Mesenchymal stem cell (in vitro differentiated cells and primary cell): Measurements from ENCODE around the gene RNF115.
"Not testable (repeated sequence)": the region's sequence is repeated elsewhere in the genome, so short reads cannot be mapped to it uniquely, and the experiment has no call there.

ENCODE experiments used
- DNase-seq: peaks from one replicate; pipeline ENCODE4 v3.0.0-alpha.2; 2013
- H2AFZ ChIP-seq: one replicate; pipeline ENCODE4 v1.6.1; 2013; ENCODE audit warnings: low read depth, mild to moderate bottlenecking, control low read depth, inconsistent platforms, low read length, moderate library complexity
- H2AK5ac ChIP-seq: 2 replicates; pipeline ENCODE4 v1.6.1; 2013; ENCODE audit warnings: low read length, moderate library complexity, mild to moderate bottlenecking, inconsistent platforms; ENCODE audit not compliant: severe bottlenecking
- H2BK120ac ChIP-seq: one replicate; pipeline ENCODE4 v1.6.1; 2013; ENCODE audit warnings: low read depth, mild to moderate bottlenecking, inconsistent platforms, low read length, moderate library complexity
- H2BK12ac ChIP-seq, 2 experiments: one replicate each; pipeline ENCODE4 v1.6.1; 2013; ENCODE audit warnings: inconsistent platforms in 2 of 2, low read length in 2 of 2, mild to moderate bottlenecking in 2 of 2, moderate library complexity in 2 of 2, control low read depth in 1 of 2
- H2BK15ac ChIP-seq: one replicate; pipeline ENCODE4 v1.6.1; 2013; ENCODE audit warnings: mild to moderate bottlenecking, low read depth, inconsistent platforms; ENCODE audit not compliant: poor library complexity, severe bottlenecking
- H2BK5ac ChIP-seq: 2 replicates; pipeline ENCODE4 v1.6.1; 2013; ENCODE audit warnings: low read depth, mild to moderate bottlenecking, low read length, control low read depth, inconsistent platforms; ENCODE audit not compliant: poor library complexity, severe bottlenecking
- H3K14ac ChIP-seq, 2 experiments: one replicate each; pipeline ENCODE4 v1.6.1; 2013; ENCODE audit warnings: inconsistent platforms in 2 of 2, low read length in 2 of 2, control low read depth in 1 of 2, mild to moderate bottlenecking in 1 of 2, moderate library complexity in 1 of 2
- H3K18ac ChIP-seq, 2 experiments: one replicate each; pipeline ENCODE4 v1.6.1; 2013; ENCODE audit warnings: inconsistent platforms in 2 of 2, low read length in 2 of 2, control low read depth in 1 of 2, low read depth in 1 of 2, mild to moderate bottlenecking in 1 of 2
- H3K23ac ChIP-seq, 2 experiments: one replicate each; pipeline ENCODE4 v1.6.1; 2013; ENCODE audit warnings: inconsistent platforms in 2 of 2, low read length in 2 of 2, mild to moderate bottlenecking in 2 of 2, moderate library complexity in 2 of 2, control low read depth in 1 of 2
- H3K27ac ChIP-seq: 2 replicates; pipeline ENCODE4 v1.5.1; 2013; ENCODE audit warnings: mild to moderate bottlenecking, moderate library complexity, low read length, control low read depth, inconsistent platforms; ENCODE audit not compliant: poor library complexity, severe bottlenecking
- H3K27me3 ChIP-seq, 2 experiments: 2 replicates each; pipeline versions ENCODE4 v1.6.1 to v1.7.0; 2013; ENCODE audit warnings: low read length in 2 of 2, mild to moderate bottlenecking in 2 of 2, moderate library complexity in 2 of 2, control low read depth in 1 of 2, inconsistent platforms in 1 of 2; ENCODE audit not compliant: control insufficient read depth in 1 of 2, insufficient read depth in 1 of 2
- H3K36me3 ChIP-seq, 2 experiments: 2 replicates each; pipeline versions ENCODE4 v1.6.1 to v1.7.0; 2013; ENCODE audit warnings: low read length in 2 of 2, control low read depth in 1 of 2, inconsistent platforms in 1 of 2, low read depth in 1 of 2, mild to moderate bottlenecking in 1 of 2; ENCODE audit not compliant: insufficient read depth in 2 of 2, control insufficient read depth in 1 of 2
- H3K4ac ChIP-seq, 2 experiments: one replicate each; pipeline ENCODE4 v1.6.1; 2013; ENCODE audit warnings: inconsistent platforms in 2 of 2, low read length in 2 of 2, mild to moderate bottlenecking in 2 of 2, moderate library complexity in 2 of 2, control low read depth in 1 of 2, low read depth in 1 of 2
- H3K4me1 ChIP-seq: 2 replicates; pipeline ENCODE4 v1.6.1; 2013; ENCODE audit warnings: low read depth, low read length, control low read depth; ENCODE audit not compliant: control insufficient read depth, insufficient read depth
- H3K4me2 ChIP-seq: 2 replicates; pipeline ENCODE4 v1.6.1; 2013; ENCODE audit warnings: low read length, mild to moderate bottlenecking, inconsistent platforms; ENCODE audit not compliant: poor library complexity, severe bottlenecking
- H3K4me3 ChIP-seq, 2 experiments: 2 replicates each; pipeline versions ENCODE4 v1.5.1 to v1.7.0; 2013; ENCODE audit warnings: low read length in 2 of 2, mild to moderate bottlenecking in 2 of 2, control low read depth in 1 of 2, low read depth in 1 of 2; ENCODE audit not compliant: insufficient read depth in 1 of 2
- H3K79me1 ChIP-seq: replicated peaks from 2 replicates; pipeline ENCODE4 v1.6.1; 2013; ENCODE audit warnings: mild to moderate bottlenecking, control low read depth, low read length, inconsistent platforms; ENCODE audit not compliant: poor library complexity, severe bottlenecking
- H3K9ac ChIP-seq: 2 replicates; pipeline ENCODE4 v1.7.0; 2013; ENCODE audit warnings: mild to moderate bottlenecking, low read length, moderate library complexity
- H3K9me3 ChIP-seq: 2 replicates; pipeline ENCODE4 v1.7.0; 2013; ENCODE audit warnings: mild to moderate bottlenecking, low read length; ENCODE audit not compliant: control insufficient read depth
- H4K8ac ChIP-seq: one replicate; pipeline ENCODE4 v1.6.1; 2013; ENCODE audit warnings: inconsistent platforms, mild to moderate bottlenecking, low read length, moderate library complexity
- H4K91ac ChIP-seq: one replicate; pipeline ENCODE4 v1.6.1; 2013; ENCODE audit warnings: mild to moderate bottlenecking, low read length, inconsistent platforms
- WGBS: methylation state at CpG from one replicate; pipeline ENCODE4 v1.1.7; 2013; ENCODE audit warnings: mixed read lengths; 5-methylcytosine and 5-hydroxymethylcytosine counted together

Gene RNF115

DNA sequence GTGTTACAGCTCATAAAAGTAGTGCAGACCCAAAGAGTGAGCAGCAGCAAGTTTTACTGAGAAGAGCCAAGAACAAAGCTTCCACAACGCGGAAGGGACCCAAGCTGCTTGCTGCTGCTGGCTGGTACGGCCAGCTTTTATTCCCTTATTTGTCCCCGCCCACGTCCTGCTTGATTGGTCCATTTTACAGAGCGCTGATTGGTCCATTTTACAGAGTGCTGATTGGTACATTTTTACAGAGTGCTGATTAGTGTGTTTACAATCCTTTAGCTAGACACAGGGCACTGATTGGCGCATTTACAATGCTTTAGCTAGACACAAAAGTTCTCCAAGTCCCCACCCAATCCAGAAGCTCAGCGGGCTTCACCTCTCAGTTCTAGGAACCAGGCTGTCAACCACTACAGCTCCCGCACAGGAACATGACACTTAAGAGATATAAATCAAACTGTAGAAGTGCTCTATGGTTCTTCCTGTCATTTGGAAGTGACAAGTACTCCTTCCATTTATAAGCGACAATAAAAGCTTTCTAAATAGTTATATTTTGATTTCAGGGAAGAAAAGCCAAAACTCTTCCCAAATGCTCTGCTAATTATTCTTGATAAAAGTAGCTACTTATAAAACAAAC is 28.5 kb downstream of the RNF115 start:
- Histone ChIP-seq H3K4me3 (no peak overlapping the region), H2BK5ac (no peak overlapping the region), H2BK12ac (no peak overlapping the region), H3K4ac (no peak overlapping the region), H3K4me1 (peaks cover 4% of the 10 kb centered on the region), H3K9ac (no peak overlapping the region), H2AK5ac (no peak overlapping the region), H3K9me3 (peaks cover 9% of the 10 kb centered on the region), H3K36me3 (peaks cover 7 to 23% of the 10 kb centered on the region in 2 experiments), H3K27me3 (no peaks in the 10 kb centered on the region), H3K14ac (no peak overlapping the region), H2BK120ac (no peak overlapping the region), H4K8ac (no peak overlapping the region), H2AFZ (no peak overlapping the region), H3K4me2 (no peak overlapping the region), H3K18ac (no peak overlapping the region), H2BK15ac (no peak overlapping the region), H3K79me1 (peaks cover 15% of the 10 kb centered on the region), H3K27ac (no peak overlapping the region), H3K23ac (no peak overlapping the region), H4K91ac (no peak overlapping the region)
- WGBS, result 95% methylated on average over 8 of the region's 10 CpGs
- no peak for DNase-seq

DNA sequence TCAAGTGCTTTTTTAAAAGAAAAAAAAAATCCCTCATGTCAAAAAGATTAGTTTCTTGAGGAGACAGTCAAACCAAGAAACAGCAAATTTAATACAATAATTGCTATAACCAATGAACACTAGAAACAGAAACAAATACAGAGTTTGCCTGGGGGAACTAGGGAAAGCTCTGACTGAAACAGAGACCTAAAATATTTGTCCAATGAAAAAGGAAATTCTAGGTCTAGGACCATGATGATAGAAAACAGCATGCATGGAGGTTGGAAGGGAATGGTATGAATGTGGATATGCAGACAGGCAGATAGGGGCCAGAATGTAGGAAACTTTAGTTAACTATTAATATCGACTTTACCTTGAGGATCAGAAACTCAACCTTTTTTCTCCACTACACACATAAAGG is 31.4 kb downstream of the RNF115 start:
- peaks cover 7 to 27% of the 10 kb centered on the region in 2 experiments for H3K36me3 ChIP-seq
- H2BK12ac ChIP-seq, result no peak overlapping the region
- no peaks in the 10 kb centered on the region for H3K27me3 ChIP-seq
- peaks cover 4% of the 10 kb centered on the region for H3K4me1 ChIP-seq
- no peak overlapping the region for H3K4ac ChIP-seq
- no peak overlapping the region for H3K18ac ChIP-seq
- no peak overlapping the region for H3K23ac ChIP-seq
- no peak overlapping the region for H2AK5ac ChIP-seq
- no peak overlapping the region for H2BK15ac ChIP-seq
- no peak overlapping the region for H3K9ac ChIP-seq
- no peak overlapping the region for H3K4me3 ChIP-seq
- no peak overlapping the region for H2AFZ ChIP-seq
- 100% methylated on average over 1 of the region's 1 CpG for WGBS
- peaks cover 19% of the 10 kb centered on the region for H3K79me1 ChIP-seq
- no peak overlapping the region for H3K4me2 ChIP-seq
- no peak overlapping the region for H3K14ac ChIP-seq
- no peak overlapping the region for H4K8ac ChIP-seq
- DNase-seq, result no peak
- peaks cover 9% of the 10 kb centered on the region for H3K9me3 ChIP-seq
- no peak overlapping the region for H4K91ac ChIP-seq
- H3K27ac ChIP-seq, result peak overlapping the region; percentile 64
- no peak overlapping the region for H2BK120ac ChIP-seq
- H2BK5ac ChIP-seq, result peak overlapping the region; percentile 31

DNA sequence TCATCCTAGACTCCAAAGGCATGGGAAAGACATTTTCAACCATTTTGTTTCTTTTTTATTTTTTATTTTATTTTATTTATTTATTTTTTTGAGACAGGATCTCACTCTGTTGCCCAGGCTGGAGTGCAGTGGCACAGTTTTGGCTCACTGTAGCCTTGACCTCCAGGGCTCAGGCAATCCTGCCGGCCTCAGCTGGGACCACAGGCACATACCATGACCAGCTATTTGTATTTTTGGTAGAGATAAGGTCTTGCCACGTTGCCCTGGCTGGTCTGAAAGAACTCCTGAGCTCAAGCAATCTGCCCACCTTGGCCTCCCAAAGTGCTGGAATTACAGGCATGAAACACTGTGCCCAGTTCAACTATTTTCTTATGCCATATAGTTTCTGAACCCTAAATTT is 32.0 kb downstream of the RNF115 start:
- not testable (repeated sequence) for H2AK5ac ChIP-seq, H3K4me3 ChIP-seq, H3K9me3 ChIP-seq, H3K23ac ChIP-seq, H3K4me2 ChIP-seq, H2BK5ac ChIP-seq, H4K8ac ChIP-seq, H2BK12ac ChIP-seq, H3K4ac ChIP-seq, H3K4me1 ChIP-seq, H2BK120ac ChIP-seq, H4K91ac ChIP-seq, H3K9ac ChIP-seq, DNase-seq, H2AFZ ChIP-seq, H3K14ac ChIP-seq, H3K27me3 ChIP-seq, H3K27ac ChIP-seq, H2BK15ac ChIP-seq
- 82% methylated on average over 2 of the region's 2 CpGs for WGBS
- Histone ChIP-seq H3K79me1 (peaks cover 16% of the 10 kb centered on the region), H3K36me3 (peaks cover 7 to 30% of the 10 kb centered on the region in 2 experiments), H3K18ac (peak overlapping the region in 1 of 2 experiments; percentile 2)

- H3K23ac ChIP-seq, result no peak overlapping the region
- 100% methylated on average over 2 of the region's 3 CpGs for WGBS
- H2BK12ac ChIP-seq, result no peak overlapping the region
- peaks cover 0 to 39% of the 10 kb centered on the region in 2 experiments for H3K36me3 ChIP-seq
- no peak overlapping the region for H3K18ac ChIP-seq
- H3K79me1 ChIP-seq, result peaks cover 10% of the 10 kb centered on the region
- no peak overlapping the region for H2BK120ac ChIP-seq
- no peak overlapping the region for H3K4me3 ChIP-seq
- H2AK5ac ChIP-seq, result no peak overlapping the region
- no peak for DNase-seq
- H3K27me3 ChIP-seq, result no peaks in the 10 kb centered on the region
- no peak overlapping the region for H3K4ac ChIP-seq
- no peak overlapping the region for H3K4me2 ChIP-seq
- H4K8ac ChIP-seq, result no peak overlapping the region
- no peak overlapping the region for H2AFZ ChIP-seq
- H3K4me1 ChIP-seq, result peaks cover 4% of the 10 kb centered on the region
- no peak overlapping the region for H4K91ac ChIP-seq
- H2BK15ac ChIP-seq, result no peak overlapping the region
- H3K9ac ChIP-seq, result no peak overlapping the region
- H3K9me3 ChIP-seq, result no peaks in the 10 kb centered on the region
- no peak overlapping the region for H3K14ac ChIP-seq
- no peak overlapping the region for H2BK5ac ChIP-seq
- H3K27ac ChIP-seq, result no peak overlapping the region
Measured at GRCh38 chr1:145788580-145788979, 35.3 kb downstream of the RNF115 start.
